HG02588 (cell line): ENCODE results near the gene TENT5C.
"Not testable (repeated sequence)": the region's sequence is repeated elsewhere in the genome, so short reads cannot be mapped to it uniquely, and the experiment has no call there.

ENCODE experiments used
- ATAC-seq: cut with Tn5 transposase; IDR thresholded peaks from one replicate; pipeline ENCODE4 v1.9.1; 2021; ENCODE audit warnings: mild to moderate bottlenecking, moderate library complexity; ENCODE audit not compliant: unreplicated experiment

TENT5C gene

GRCh38 chr1:117605774-117606648 is at the start of gene TENT5C:
TENT5C (plus strand) TSS chr1:117606048; CDS start chr1:117622869, 16,821 bp downstream.
- ATAC-seq: peak; percentile 82

- ATAC-seq: no peak
Measured at GRCh38 chr1:117556341-117556740, 49.5 kb upstream of the TENT5C start.

DNA sequence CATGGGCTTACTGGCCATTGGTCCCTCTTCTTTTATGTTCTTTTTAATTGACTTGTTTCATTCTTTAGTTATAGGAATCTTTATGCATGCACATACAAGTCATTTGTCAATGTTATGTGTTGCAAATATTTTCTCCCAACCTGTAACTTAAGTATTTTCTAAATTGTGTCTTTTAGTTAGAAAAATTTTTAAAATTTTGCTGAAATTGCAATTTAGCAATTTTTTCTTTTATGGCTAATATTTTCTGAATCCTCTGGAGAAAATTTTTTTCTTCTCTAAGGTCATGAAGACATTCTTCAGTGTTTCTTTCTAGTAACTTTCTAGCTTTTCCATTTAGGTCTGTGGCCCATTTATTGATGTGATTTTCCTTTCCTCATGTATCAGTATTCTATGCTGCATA is 48.9 kb upstream of the TENT5C start:
- ATAC-seq: no peak

GRCh38 chr1:117558451-117558850 is 47.4 kb upstream of the TENT5C start:
- ATAC-seq: not testable (repeated sequence)

GRCh38 chr1:117559139-117559538 is 46.7 kb upstream of the TENT5C start:
- no peak for ATAC-seq

GRCh38 chr1:117559985-117560384 is 45.9 kb upstream of the TENT5C start:
- no peak for ATAC-seq

DNA sequence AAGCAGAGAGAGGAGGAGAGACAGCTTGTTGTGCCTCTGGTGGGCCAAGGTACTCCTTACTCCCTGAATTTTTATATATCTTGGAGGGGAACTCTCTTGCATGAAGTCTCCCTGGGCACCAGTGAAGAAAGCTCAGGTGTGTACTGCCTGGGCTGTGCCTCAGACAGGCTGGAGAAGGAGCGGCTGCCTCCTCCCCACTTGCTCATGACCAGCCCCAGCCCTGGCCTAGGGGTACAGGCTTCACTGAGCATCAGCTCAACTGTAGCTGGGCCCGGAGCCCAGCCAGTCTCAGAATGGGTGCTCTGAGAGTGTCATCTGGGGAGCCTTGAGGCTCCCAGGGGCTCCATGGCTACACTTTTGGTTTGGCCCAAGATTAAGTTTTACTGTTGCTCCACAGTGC is 44.8 kb upstream of the TENT5C start:
- ATAC-seq: no peak

GRCh38 chr1:117561551-117561950 is 44.3 kb upstream of the TENT5C start:
- ATAC-seq: no peak

GRCh38 chr1:117562581-117563491 is 43.0 kb upstream of the TENT5C start:
- ATAC-seq: no peak

- no peak for ATAC-seq
Measured at GRCh38 chr1:117563492-117563875, 42.4 kb upstream of the TENT5C start.

- ATAC-seq: no peak
Measured at GRCh38 chr1:117564227-117565075, 41.4 kb upstream of the TENT5C start.

DNA sequence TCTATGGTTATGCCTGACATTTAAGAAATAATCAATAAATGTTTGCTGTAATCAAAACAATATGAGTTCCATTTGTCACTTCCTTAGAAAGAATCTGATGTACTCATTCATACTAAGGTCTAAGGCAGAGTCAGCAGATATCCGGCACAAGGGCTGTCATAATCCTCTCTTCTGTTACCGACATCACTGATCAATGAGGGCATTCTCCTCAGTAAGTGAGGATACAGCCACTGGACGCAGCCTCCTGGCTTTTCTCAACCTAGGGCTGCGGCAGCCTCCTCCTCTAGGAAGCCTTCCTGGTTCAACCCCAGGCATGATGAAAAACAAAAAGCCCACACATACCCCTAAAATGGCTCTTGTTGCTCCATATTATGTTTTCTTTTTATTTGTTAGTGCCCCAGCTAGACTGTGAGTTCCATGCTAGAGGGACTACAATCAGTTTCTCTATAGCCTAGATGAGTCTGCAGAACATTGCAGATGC is 40.7 kb upstream of the TENT5C start:
- no peak for ATAC-seq

GRCh38 chr1:117565745-117566455 is 39.9 kb upstream of the TENT5C start:
- no peak for ATAC-seq

DNA sequence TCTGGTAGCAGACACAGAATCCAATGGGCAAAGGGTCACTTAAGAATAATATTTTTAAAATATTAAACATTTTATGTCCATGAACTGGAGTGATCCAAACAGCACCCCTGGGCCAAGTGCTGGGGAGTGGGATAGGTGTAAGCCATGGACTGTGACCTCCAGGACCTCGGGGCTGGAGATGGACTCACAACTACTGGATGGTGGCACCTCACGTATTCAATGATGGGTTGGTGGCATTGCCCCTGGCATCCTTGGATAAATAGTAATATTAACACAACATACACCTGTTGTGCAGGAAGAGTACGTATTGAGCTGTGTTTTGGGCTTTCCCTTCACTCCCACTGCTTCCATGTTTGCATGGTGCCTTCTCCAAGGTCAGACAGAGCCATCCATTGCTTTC is 39.3 kb upstream of the TENT5C start:
- ATAC-seq: no peak

GRCh38 chr1:117567435-117567834 is 38.4 kb upstream of the TENT5C start:
- ATAC-seq: no peak

- no peak for ATAC-seq
Measured at GRCh38 chr1:117567976-117568375, 37.9 kb upstream of the TENT5C start.

- no peak for ATAC-seq
Measured at GRCh38 chr1:117568999-117569398, 36.8 kb upstream of the TENT5C start.

- no peak for ATAC-seq
Measured at GRCh38 chr1:117569856-117570255, 36.0 kb upstream of the TENT5C start.

DNA sequence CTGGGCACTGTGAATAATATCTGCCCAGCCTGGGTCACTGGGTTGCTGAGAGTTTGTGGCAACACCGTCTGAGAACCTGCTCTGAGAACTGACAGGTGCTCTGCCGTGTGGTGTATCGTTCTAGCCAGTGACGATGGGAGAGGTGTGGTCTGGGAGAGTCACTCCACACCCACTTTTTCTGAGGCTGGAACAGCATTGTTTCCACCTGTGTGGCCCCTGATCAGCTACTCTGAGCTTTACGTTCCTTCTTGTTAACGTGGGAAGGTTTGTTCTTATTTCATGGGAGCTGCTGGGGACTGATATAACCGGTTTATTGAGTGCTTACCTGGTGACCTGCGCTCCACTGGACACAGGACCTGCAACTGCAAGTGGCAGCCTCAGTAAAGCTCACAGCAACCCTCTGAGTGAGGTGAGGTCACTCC is 34.8 kb upstream of the TENT5C start:
- no peak for ATAC-seq

GRCh38 chr1:117571496-117571895 is 34.4 kb upstream of the TENT5C start:
- ATAC-seq: no peak
